ENCODE measurements around the gene NCK2.

NCK2 gene

DNA sequence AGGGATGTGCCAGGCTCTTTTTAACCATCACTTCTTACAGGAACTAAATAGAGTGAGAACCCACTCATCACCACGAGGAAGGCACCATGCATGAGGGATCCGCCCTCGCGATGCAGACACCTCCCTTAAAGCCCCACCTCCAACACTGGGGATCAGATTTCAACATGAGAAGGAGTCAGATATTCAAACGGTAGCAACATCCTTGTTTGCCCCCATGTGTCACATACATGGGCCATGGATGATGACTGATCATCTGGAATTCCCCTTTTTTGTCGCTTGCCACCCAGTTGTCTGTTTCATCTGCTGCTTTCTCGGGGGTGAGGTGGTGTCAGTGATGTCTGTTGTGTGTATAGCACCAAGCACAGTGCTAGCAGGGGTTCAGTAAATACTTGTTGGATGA, 57.9 kb downstream of the NCK2 start:
- CTCF ChIA-PET = interaction anchor here (1.4 to 2.5 kb wide), 4 partner anchors 10 to 226 kb away, joined by 3 to 9 read pairs (median 7); no protein-coding TSS in a partner anchor
- POLR2A ChIA-PET = no interaction called here
- TF ChIP-seq, protein P1, sequence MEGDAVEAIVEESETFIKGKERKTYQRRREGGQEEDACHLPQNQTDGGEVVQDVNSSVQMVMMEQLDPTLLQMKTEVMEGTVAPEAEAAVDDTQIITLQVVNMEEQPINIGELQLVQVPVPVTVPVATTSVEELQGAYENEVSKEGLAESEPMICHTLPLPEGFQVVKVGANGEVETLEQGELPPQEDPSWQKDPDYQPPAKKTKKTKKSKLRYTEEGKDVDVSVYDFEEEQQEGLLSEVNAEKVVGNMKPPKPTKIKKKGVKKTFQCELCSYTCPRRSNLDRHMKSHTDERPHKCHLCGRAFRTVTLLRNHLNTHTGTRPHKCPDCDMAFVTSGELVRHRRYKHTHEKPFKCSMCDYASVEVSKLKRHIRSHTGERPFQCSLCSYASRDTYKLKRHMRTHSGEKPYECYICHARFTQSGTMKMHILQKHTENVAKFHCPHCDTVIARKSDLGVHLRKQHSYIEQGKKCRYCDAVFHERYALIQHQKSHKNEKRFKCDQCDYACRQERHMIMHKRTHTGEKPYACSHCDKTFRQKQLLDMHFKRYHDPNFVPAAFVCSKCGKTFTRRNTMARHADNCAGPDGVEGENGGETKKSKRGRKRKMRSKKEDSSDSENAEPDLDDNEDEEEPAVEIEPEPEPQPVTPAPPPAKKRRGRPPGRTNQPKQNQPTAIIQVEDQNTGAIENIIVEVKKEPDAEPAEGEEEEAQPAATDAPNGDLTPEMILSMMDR (IDR thresholded peaks at IDR 0.05; ENCODE audit: control extremely low read depth, extremely low read depth, low read depth, missing control alignments) = no peak
- peak; percentile 38 for DNase-seq (ENCODE audit: extremely low spot score)

DNA sequence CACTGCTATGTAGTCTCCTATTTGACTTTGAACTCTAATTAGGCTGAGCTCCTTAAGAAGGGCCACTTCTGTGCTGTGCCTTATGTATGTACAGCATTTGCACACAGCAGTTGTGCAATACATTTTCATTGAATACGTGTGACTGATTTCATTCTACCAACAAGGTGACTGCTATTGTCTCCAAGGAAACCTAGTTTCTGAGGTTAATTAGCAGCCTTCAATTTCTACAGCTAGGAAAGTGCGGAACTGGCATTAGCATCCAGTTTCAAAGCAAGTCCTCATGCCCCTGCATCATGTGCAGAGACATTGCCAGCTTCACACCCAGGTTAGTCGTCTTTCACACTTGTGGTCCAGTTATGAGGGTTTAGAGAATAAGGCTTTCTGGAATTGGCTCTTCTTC, 58.6 kb downstream of the NCK2 start:
- ChIA-PET POLR2A (interaction anchor here (0.5 kb wide), 1 partner anchor 13 kb away, joined by 5 read pairs; no protein-coding TSS in a partner anchor), CTCF (interaction anchor here (0.7 to 2.5 kb wide), 8 partner anchors 9 to 227 kb away, joined by 3 to 9 read pairs (median 4); no protein-coding TSS in a partner anchor)
- TF ChIP-seq, protein P1 (IDR thresholded peaks at IDR 0.05; ENCODE audit: control extremely low read depth, extremely low read depth, low read depth, missing control alignments) = no peak
- DNase-seq (ENCODE audit: extremely low spot score) = no peak

DNA sequence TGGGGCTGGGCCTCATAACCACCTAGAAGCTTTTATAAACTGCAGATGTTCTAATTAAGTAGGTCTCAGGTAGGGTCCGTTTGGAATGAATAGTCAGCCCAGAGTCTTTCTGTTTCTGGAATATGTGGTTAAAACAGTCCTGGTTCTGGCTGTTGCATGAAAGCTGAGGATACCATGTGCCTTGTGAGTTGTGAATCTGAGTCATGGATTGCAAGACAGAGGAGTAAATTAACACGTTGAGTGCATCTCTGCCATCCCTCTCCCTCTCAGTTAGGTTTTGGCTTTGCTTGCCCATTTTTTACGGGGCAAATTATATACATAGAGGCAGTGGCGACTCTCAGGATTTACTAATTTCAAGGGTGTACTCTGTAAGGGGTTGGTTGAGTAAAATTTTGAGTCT, 59.1 kb downstream of the NCK2 start:
- DNase-seq (ENCODE audit: extremely low spot score) = no peak
- ChIA-PET POLR2A (interaction anchor here (0.5 kb wide), 1 partner anchor 13 kb away, joined by 5 read pairs; no protein-coding TSS in a partner anchor), CTCF (interaction anchor here (0.7 to 2.5 kb wide), 8 partner anchors 9 to 227 kb away, joined by 3 to 9 read pairs (median 4); no protein-coding TSS in a partner anchor)
- TF ChIP-seq, protein P1 (IDR thresholded peaks at IDR 0.05; ENCODE audit: control extremely low read depth, extremely low read depth, low read depth, missing control alignments) = no peak

DNA sequence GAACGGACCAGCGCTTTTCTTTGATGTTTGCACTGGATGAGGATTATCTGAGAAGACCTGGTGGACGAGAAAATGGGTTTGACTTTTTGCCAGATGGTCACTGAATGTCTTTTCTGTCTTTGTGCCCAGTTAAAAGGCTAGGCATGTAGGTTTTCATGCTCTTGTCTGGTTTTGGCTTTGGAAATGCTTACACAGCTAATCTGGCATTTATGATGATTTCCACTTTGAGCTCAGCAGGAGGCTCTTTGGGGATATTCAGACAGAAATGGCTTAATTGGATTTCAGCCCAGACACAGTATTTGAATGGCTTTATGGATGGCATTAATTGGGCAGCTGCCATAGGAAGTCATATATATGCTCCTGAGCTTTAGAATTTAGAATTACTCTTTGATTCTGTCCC, 59.6 kb downstream of the NCK2 start:
- ChIA-PET POLR2A (no interaction called here), CTCF (interaction anchor here (0.7 to 2.5 kb wide), 7 partner anchors 8 to 32 kb away, joined by 3 to 9 read pairs (median 6); no protein-coding TSS in a partner anchor)
- DNase-seq (ENCODE audit: extremely low spot score) = no peak
- TF ChIP-seq, protein P1 (IDR thresholded peaks at IDR 0.05; ENCODE audit: control extremely low read depth, extremely low read depth, low read depth, missing control alignments) = no peak

GRCh38 chr2:105806996-105807395, 62.3 kb downstream of the NCK2 start:
- ChIA-PET POLR2A (no interaction called here), CTCF (interaction anchor here (2.5 kb wide), 1 partner anchor 9 kb away, joined by 13 read pairs; no protein-coding TSS in a partner anchor)
- DNase-seq (ENCODE audit: extremely low spot score) = no peak
- TF ChIP-seq, protein P1 (IDR thresholded peaks at IDR 0.05; ENCODE audit: control extremely low read depth, extremely low read depth, low read depth, missing control alignments) = no peak

DNA sequence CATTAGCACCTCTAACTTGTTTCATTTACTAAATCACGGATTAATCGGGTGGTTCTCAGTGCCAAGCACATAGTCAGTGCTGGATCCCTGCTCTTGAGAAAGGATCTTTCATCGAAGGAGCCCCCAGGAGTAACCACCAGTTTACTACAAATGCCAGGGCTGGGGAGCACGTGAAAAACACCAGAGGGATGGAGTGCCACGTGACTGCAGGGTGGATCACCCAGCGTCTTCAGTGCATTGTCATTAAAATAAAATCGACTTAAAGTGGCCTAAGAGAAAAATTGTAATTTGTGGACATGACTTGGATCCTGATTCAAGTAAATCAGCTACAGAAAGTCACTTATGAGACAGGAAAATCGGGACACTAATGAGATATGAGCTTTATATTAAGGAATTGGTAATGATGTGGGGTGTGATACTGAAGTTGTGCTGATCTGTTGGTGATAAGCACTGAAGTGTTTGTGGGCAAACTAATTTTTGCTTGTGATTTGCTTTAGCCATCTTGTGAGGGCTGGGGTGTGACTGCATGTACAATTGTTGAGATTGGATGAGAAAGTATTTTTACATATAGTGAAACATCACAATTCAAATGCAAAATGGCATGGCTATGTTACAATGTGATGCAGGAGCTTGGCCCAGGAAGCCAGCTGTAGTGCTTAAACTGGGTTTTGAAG, 63.8 kb downstream of the NCK2 start:
- CTCF ChIA-PET = interaction anchor here (0.9 to 2.5 kb wide), 3 partner anchors 11 to 65 kb away, joined by 3 to 13 read pairs (median 3); no protein-coding TSS in a partner anchor
- DNase-seq (ENCODE audit: extremely low spot score) = no peak
- TF ChIP-seq, protein P1 (IDR thresholded peaks at IDR 0.05; ENCODE audit: control extremely low read depth, extremely low read depth, low read depth, missing control alignments) = no peak
- POLR2A ChIA-PET = no interaction called here

Measured in GM10248 (cell line).